Cardiac ventricle fibroblast (primary cell): ENCODE measurements around the gene RETREG2. TPM values are rescaled to one million over a fixed set of nuclear protein-coding genes. Genes with fewer than 3 reads are reported as not detected.

ENCODE experiments used
- total RNA-seq: library from RNA; depleted of rRNA; stranded (reverse); fragments of >200 nt; gene quantifications from 2 replicates; pipeline ENCODE4 v1.2.3, GENCODE V29; 2015

Gene RETREG2
- total RNA-seq: 43.9 and 47.7 TPM in 2 replicates

DNA sequence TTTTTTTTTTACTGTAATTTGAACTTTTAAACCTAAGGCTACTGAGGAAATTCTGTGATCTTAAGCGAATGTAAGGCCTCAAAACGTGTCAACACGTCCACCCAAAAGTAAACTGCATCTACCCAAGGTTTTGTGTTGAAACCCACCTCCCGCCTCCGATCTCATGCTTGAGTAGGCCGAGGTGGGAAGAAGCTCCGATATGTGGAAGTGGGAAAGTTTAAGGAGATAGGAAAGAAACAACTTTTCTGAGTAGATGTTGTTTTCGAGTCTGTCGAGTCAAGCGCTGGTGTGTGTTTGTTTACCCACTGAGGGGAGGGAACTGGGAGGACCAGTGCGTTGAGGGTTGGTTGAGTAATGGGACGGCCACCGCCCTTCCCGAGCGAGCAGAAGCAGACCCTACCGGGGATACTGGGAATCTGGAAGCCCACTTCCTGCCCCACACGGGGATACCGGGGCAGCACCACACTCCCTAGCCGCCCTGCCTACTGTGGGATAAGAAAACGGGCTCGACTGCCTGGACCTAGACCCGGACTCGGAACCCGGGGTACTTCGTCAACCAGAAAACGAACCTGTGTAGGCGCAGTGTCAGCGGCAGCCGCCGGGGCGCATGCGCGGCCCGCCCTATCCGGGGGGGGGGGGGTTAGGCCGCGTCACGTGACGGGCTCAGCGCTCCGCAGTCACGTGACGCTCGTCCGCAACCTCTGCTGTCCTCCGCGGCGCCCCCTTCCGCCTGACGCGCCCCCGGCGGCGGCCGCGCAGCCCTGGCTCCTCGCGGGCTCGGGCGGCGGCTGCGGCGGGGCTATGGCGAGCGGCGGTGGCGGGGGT, at the start of gene RETREG2:
TSS of gene RETREG2 (plus strand) at position 724 of the 825 bp plus-strand sequence. CDS start at position 802, 78 bp downstream.

DNA sequence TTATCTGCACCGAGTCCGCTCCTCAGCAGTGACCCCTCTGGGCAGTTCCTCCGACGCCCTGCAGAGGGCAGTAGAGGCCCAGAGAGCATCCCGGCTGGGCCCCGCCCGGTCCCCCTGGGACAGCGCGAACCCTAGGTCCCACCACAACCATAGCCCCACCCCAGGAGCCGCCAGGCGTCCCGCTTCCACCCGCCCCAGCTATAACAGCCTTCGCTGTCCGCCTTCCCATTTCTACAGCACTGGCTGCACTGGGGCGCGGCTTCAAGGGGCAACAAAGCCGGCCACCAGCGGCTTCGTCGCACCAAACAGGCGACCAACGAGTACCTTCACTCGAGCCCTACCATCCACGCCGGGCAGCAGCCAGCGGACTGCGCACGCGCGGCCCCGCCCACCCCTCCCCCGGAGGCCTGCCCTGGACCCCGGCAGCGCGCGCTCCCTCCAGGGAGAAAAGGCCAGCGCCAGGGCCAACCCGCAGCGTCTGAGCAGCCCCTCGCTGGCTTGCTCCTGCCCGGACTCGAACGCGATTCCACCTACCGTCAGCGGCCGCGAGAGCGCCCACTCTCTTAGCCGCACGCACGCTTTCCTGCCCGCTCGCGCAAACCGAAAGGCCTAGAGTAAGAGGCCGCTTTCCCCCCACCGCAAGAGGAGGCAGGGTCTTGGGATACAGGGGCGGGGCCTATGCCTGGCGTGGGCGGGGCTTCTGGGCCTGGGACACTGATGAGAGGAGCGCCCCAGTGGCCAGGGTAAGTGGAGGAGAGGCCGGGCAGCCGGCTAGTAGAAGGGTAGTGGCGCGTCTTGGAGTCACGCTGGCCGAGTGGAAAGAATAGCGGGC, 17.7 kb upstream of the RETREG2 start, which contains the start of gene NHEJ1:
TSS of gene NHEJ1 (minus strand) at position 630 of the 832 bp plus-strand sequence. CDS start 2,453 bp downstream, outside the sequence.

DNA sequence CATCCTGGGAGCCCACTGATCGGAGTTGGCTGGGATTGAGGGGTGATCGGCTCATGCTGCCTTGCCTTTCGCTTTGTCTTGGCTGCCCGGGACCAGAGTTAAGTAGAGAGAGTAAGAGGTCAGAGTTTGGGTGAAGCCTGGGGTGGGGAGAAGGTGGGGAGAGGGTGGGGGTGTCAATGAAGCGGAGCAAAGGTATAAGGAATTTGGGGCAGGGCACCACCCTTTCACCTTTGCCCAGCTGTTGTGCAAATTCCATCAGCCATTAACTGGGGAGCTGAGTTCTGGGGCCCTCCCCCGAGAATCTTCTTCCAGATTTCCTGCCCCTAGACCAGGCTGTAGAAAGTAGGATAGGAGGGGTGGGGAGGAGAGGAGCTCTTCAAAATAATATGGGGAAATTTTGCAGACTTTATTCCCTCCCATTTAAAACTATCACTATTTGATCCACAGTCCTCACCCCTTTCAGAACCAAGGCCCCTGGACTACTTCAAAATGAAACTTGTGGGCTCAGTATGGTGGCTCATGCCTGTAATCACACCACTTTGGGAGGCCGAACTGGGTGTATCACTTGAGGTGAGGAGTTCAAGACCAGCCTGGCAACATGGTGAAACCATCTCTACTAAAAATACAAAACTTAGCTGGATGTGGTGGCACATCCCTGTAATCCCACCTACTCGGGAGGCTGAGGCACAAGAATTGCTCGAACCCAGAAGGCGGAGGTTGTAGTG, 8.0 kb upstream of the RETREG2 start, which contains the start of gene SLC23A3:
TSS of gene SLC23A3 (minus strand) at position 100 of the 725 bp plus-strand sequence. CDS start at position 55, 45 bp downstream.

GRCh38 chr2:219176818-219177551, 1.1 kb upstream of the RETREG2 start, which contains the start of gene CNPPD1:
CNPPD1 (minus strand) TSS chr2:219176925; CDS start chr2:219176828, 97 bp downstream.

GRCh38 chr2:219206328-219207133, 28.5 kb downstream of the RETREG2 start, which contains the start of gene ZFAND2B:
ZFAND2B (plus strand) TSS chr2:219206782; CDS start chr2:219206988, 206 bp downstream.

GRCh38 chr2:219218732-219219701, 40.9 kb downstream of the RETREG2 start, which contains the start of gene ABCB6:
ABCB6 (minus strand) TSS chr2:219218958; CDS start chr2:219218673, 285 bp downstream.

DNA sequence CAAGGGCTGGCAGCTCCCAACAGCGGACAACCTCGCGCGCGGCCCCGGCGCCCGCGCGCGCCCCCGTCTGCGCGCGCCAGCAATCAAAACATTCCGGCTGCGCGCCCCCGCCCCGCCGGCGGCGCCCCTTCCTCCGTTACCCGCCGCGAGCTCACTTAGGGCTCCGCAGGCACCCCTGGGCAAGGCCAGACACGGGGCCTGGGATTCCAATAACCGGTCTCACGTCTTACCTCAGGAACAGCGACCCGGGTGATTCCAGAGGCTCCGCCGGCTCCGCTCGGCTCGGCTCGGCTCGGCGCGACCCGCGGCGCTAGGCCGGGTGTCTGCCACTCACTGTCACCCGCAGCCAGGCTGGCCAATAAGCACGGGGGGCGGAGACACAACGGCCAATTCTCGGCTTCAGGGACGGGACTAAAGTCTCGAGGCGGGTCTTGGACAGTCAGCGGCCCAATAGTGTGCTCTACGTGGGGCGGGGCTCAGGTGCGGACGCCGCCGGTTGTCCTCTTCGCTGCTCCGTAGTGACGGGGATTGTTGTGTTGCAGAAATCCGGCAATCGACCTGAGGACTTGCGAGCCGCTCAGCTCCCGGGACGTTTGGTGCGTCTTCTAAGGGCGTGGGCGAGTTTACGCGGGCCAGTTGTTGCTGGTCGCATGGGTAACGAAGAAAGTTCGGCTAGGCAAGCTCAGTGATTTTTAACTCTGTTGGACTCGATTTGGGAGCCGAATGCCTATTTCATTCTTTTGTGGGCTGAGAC, 51.4 kb downstream of the RETREG2 start, which contains the start of the genes ANKZF1 and ATG9A:
TSS of gene ANKZF1 (plus strand) at position 502 of the 754 bp plus-strand sequence. CDS start 452 bp downstream, outside the sequence.
TSS of gene ATG9A (minus strand) at position 332 of the 754 bp plus-strand sequence. CDS start 1,612 bp downstream, outside the sequence.

Other genes with a start within 250 kb of the RETREG2 start
- 0.06 TPM in 1 of 2 replicates, not detected in the other for gene CDK5R2, start 218.6 kb upstream of the RETREG2 start, total RNA-seq
- not detected in 2 replicates for gene FEV, start 193.1 kb upstream of the RETREG2 start, total RNA-seq
- not detected in 2 replicates for gene CRYBA2, start 184.9 kb upstream of the RETREG2 start, total RNA-seq
- 0.34 TPM in 1 of 2 replicates, not detected in the other for gene CFAP65, start 136.8 kb upstream of the RETREG2 start, total RNA-seq
- gene IHH, start 117.4 kb upstream of the RETREG2 start, total RNA-seq: not detected in 2 replicates
- 13.4 and 15.8 TPM in 2 replicates for gene NHEJ1, start 17.5 kb upstream of the RETREG2 start, total RNA-seq
- 0.25 and 0.44 TPM in 2 replicates for gene SLC23A3, start 8.2 kb upstream of the RETREG2 start, total RNA-seq
- gene CNPPD1, start 1.4 kb upstream of the RETREG2 start, total RNA-seq: 20.8 and 32.6 TPM in 2 replicates
- gene ZFAND2B, start 28.5 kb downstream of the RETREG2 start, total RNA-seq: 16.8 and 34.2 TPM in 2 replicates
- gene ABCB6, start 40.7 kb downstream of the RETREG2 start, total RNA-seq: 28.4 and 29.5 TPM in 2 replicates
- 70.1 and 72.7 TPM in 2 replicates for gene ATG9A, start 51.4 kb downstream of the RETREG2 start, total RNA-seq
- gene ANKZF1, start 51.5 kb downstream of the RETREG2 start, total RNA-seq: 24.7 and 30.6 TPM in 2 replicates
- 7.0 and 12.2 TPM in 2 replicates for gene GLB1L, start 67.2 kb downstream of the RETREG2 start, total RNA-seq
- 16.2 and 20.2 TPM in 2 replicates for gene STK16, start 67.2 kb downstream of the RETREG2 start, total RNA-seq
- gene TUBA4B, start 75.0 kb downstream of the RETREG2 start, total RNA-seq: not detected in 2 replicates
- gene TUBA4A, start 75.6 kb downstream of the RETREG2 start, total RNA-seq: 13.4 and 26.5 TPM in 2 replicates
- gene DNAJB2, start 101.1 kb downstream of the RETREG2 start, total RNA-seq: 33.6 and 35.5 TPM in 2 replicates
- 1.6 and 4.1 TPM in 2 replicates for gene PTPRN, start 131.1 kb downstream of the RETREG2 start, total RNA-seq
- not detected in 2 replicates for gene RESP18, start 154.5 kb downstream of the RETREG2 start, total RNA-seq
- 61.1 and 86.0 TPM in 2 replicates for gene DNPEP, start 209.6 kb downstream of the RETREG2 start, total RNA-seq
- 3.2 and 7.0 TPM in 2 replicates for gene DES, start 240.1 kb downstream of the RETREG2 start, total RNA-seq